ENCODE data around the gene C20orf204.

C20orf204 gene

GRCh38 chr20:64029293-64030117 lies 6.5 kb upstream of the C20orf204 start:
- FAIRE-seq (no peak), DNase-seq (ENCODE audit: insufficient read length, low spot score) (no peak)

GRCh38 chr20:64030371-64031134 lies 5.4 kb upstream of the C20orf204 start:
- DNase-seq (ENCODE audit: insufficient read length, low spot score) (no peak), FAIRE-seq (no peak)
- TF ChIP-seq CTCF (IDR thresholded peaks at IDR 0.05; ENCODE audit: insufficient read depth, missing control alignments) = no peak

More at GRCh38 chr20:64029293-64030117, 6.5 kb upstream of the C20orf204 start:
- no peak for TF ChIP-seq CTCF (IDR thresholded peaks at IDR 0.05; ENCODE audit: insufficient read depth, missing control alignments)

GRCh38 chr20:64031822-64032314 lies 4.1 kb upstream of the C20orf204 start:
- DNase-seq (ENCODE audit: insufficient read length, low spot score) (no peak), FAIRE-seq (no peak)
- TF ChIP-seq CTCF (IDR thresholded peaks at IDR 0.05; ENCODE audit: insufficient read depth, missing control alignments) = no peak

- no peak for FAIRE-seq
These were observed 3.0 kb upstream of the C20orf204 start for GRCh38 chr20:64032706-64033624.

GRCh38 chr20:64033981-64034493 lies 1.9 kb upstream of the C20orf204 start:
- no peak for FAIRE-seq
- no peak for TF ChIP-seq CTCF (IDR thresholded peaks at IDR 0.05; ENCODE audit: insufficient read depth, missing control alignments)
- no peak for DNase-seq (ENCODE audit: insufficient read length, low spot score)

More at GRCh38 chr20:64032706-64033624, 3.0 kb upstream of the C20orf204 start:
- no peak for DNase-seq (ENCODE audit: insufficient read length, low spot score)
- no peak for TF ChIP-seq CTCF (IDR thresholded peaks at IDR 0.05; ENCODE audit: insufficient read depth, missing control alignments)

- DNase-seq (ENCODE audit: insufficient read length, low spot score) (no peak), FAIRE-seq (no peak)
- no peak for TF ChIP-seq CTCF (IDR thresholded peaks at IDR 0.05; ENCODE audit: insufficient read depth, missing control alignments)
These were observed 683 bp upstream of the C20orf204 start for GRCh38 chr20:64035066-64035932.

Data from D721Med (cell line).